ENCODE data around the gene CBY3.
"Not testable (repeated sequence)": the region's sequence is repeated elsewhere in the genome, so short reads cannot be mapped to it uniquely, and the experiment has no call there.

DNA sequence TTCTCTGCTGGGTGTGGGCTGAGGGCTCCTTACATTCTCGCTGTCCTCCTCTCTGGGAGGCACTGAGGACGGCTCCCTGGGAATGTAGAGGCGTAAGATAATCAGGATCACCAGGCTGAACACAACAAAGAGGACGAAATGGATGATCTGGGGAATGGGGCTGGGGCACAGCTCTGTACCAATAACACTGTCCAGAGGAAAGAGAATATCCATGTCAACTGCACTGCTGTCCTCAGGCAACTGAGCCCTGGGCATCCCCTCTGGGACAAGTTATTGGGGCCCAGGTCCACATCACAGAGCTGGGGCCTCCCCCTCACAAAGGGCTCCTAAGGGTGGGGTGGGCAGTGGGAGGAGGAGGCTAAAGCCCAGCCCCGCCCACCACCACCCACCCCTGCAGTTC, 36.1 kb downstream of the CBY3 start:
- not testable (repeated sequence) for TF ChIP-seq POLR2A (IDR thresholded peaks at IDR 0.05; ENCODE audit: low read depth, low read length); CEBPB (IDR thresholded peaks at IDR 0.05; ENCODE audit: low read depth, low read length); RCOR1 (IDR thresholded peaks at IDR 0.05; ENCODE audit: insufficient replicate concordance, low read length)
- TF ChIP-seq, protein P1, sequence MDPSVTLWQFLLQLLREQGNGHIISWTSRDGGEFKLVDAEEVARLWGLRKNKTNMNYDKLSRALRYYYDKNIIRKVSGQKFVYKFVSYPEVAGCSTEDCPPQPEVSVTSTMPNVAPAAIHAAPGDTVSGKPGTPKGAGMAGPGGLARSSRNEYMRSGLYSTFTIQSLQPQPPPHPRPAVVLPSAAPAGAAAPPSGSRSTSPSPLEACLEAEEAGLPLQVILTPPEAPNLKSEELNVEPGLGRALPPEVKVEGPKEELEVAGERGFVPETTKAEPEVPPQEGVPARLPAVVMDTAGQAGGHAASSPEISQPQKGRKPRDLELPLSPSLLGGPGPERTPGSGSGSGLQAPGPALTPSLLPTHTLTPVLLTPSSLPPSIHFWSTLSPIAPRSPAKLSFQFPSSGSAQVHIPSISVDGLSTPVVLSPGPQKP (IDR thresholded peaks at IDR 0.05; ENCODE audit: borderline replicate concordance, low read depth, low read length), result not testable (repeated sequence)
- TF ChIP-seq, protein P2, sequence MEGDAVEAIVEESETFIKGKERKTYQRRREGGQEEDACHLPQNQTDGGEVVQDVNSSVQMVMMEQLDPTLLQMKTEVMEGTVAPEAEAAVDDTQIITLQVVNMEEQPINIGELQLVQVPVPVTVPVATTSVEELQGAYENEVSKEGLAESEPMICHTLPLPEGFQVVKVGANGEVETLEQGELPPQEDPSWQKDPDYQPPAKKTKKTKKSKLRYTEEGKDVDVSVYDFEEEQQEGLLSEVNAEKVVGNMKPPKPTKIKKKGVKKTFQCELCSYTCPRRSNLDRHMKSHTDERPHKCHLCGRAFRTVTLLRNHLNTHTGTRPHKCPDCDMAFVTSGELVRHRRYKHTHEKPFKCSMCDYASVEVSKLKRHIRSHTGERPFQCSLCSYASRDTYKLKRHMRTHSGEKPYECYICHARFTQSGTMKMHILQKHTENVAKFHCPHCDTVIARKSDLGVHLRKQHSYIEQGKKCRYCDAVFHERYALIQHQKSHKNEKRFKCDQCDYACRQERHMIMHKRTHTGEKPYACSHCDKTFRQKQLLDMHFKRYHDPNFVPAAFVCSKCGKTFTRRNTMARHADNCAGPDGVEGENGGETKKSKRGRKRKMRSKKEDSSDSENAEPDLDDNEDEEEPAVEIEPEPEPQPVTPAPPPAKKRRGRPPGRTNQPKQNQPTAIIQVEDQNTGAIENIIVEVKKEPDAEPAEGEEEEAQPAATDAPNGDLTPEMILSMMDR (conservative IDR thresholded peaks at IDR 0.05; ENCODE audit: low read depth, low read length), result not testable (repeated sequence)
